ENCODE results near the gene ORM1.

ORM1 gene

GRCh38 chr9:114367772-114368569 is 45.1 kb downstream of the ORM1 start:
- DNase-seq = no peak

- no peak for DNase-seq
These were observed 46.6 kb downstream of the ORM1 start for GRCh38 chr9:114369216-114370130.

- DNase-seq = no peak
These were observed 47.5 kb downstream of the ORM1 start for GRCh38 chr9:114370251-114370967.

GRCh38 chr9:114370968-114371320 is 48.0 kb downstream of the ORM1 start:
- DNase-seq = no peak

- DNase-seq = no peak
These were observed 48.5 kb downstream of the ORM1 start for GRCh38 chr9:114371343-114371944.

GRCh38 chr9:114371973-114372917 is 49.3 kb downstream of the ORM1 start:
- no peak for DNase-seq

GRCh38 chr9:114372921-114373448 is 50.1 kb downstream of the ORM1 start:
- peak; percentile 59 to 69 for DNase-seq

GRCh38 chr9:114373960-114374730 is 51.2 kb downstream of the ORM1 start:
- no peak for DNase-seq

- DNase-seq = no peak
These were observed 52.0 kb downstream of the ORM1 start for GRCh38 chr9:114374936-114375335.

GRCh38 chr9:114375386-114376175 is 52.7 kb downstream of the ORM1 start:
- no peak for DNase-seq

Data from activated CD4-positive, alpha-beta T cell treated with anti-CD3 and anti-CD28 coated beads for 4 hours (primary cell).